HEK293 (cell line): ENCODE results near the gene SSTR3.

Source experiments
- HOXA7 ChIP-seq: sonication (generic); formaldehyde crosslinking; IDR thresholded peaks from 2 replicates; pipeline ENCODE4 v1.8.1; 2022; ENCODE audit warnings: missing genetic modification reagents, borderline replicate concordance
- ZBTB7A ChIP-seq: fragments of 450-650 bp; formaldehyde crosslinking; IDR thresholded peaks from 2 replicates; pipeline ENCODE4 v1.5.1; 2016; ENCODE audit warnings: low read depth, missing biosample characterization, missing genetic modification characterization
- ZNF292 ChIP-seq: fragments of 450-650 bp; formaldehyde crosslinking; IDR thresholded peaks from 2 replicates; pipeline ENCODE4 v1.5.1; 2016; ENCODE audit warnings: low read depth, missing biosample characterization, missing genetic modification characterization, borderline replicate concordance
- ZNF623 ChIP-seq: fragments of 450-650 bp; formaldehyde crosslinking; IDR thresholded peaks from 2 replicates; pipeline ENCODE4 v1.5.1; 2016; ENCODE audit warnings: missing biosample characterization, missing genetic modification characterization
- ZNF670 ChIP-seq: fragments of 450-650 bp; formaldehyde crosslinking; IDR thresholded peaks from 2 replicates; pipeline ENCODE4 v1.5.1; 2016; ENCODE audit warnings: missing biosample characterization, missing genetic modification characterization, low read depth
- TF ChIP-seq, protein P1 (sequence below): fragments of 450-650 bp; formaldehyde crosslinking; IDR thresholded peaks from 2 replicates; pipeline ENCODE4 v1.5.1; 2016; ENCODE audit warnings: missing biosample characterization, missing genetic modification characterization

DNA sequence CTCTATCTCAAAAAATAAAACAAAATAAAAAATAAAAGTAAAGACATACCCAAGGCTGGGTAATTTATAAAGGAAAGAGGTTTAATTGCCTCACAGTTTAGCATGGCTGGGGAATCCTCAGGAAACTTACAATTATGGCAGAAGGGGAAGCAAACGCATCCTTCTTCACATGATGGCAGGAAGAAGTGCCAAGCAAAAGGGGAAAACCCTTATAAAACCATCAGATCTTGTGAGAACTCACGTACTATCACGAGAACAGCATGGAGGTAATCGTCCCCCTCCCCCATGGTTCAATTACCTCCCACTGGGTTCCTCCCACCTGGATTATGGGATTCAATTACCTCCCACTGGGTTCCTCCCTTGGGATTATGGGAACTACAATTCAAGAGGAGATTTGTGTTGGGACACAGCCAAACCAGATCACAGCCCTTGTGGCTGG lies 8.3 kb upstream of the SSTR3 start:
- TF ChIP-seq ZNF670 (no peak), ZNF292 (tag by site-specific recombination) (no peak), HOXA7 (CRISPR knock-in tag) (no peak), ZBTB7A (no peak), ZNF623 (tag by site-specific recombination) (no peak)
- TF ChIP-seq, protein P1, sequence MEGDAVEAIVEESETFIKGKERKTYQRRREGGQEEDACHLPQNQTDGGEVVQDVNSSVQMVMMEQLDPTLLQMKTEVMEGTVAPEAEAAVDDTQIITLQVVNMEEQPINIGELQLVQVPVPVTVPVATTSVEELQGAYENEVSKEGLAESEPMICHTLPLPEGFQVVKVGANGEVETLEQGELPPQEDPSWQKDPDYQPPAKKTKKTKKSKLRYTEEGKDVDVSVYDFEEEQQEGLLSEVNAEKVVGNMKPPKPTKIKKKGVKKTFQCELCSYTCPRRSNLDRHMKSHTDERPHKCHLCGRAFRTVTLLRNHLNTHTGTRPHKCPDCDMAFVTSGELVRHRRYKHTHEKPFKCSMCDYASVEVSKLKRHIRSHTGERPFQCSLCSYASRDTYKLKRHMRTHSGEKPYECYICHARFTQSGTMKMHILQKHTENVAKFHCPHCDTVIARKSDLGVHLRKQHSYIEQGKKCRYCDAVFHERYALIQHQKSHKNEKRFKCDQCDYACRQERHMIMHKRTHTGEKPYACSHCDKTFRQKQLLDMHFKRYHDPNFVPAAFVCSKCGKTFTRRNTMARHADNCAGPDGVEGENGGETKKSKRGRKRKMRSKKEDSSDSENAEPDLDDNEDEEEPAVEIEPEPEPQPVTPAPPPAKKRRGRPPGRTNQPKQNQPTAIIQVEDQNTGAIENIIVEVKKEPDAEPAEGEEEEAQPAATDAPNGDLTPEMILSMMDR (tag by site-specific recombination) = no peak
